HEK293 (cell line): Measurements from ENCODE around the gene INPP5A.

ENCODE experiments used
- EGR2 ChIP-seq: fragments of 450-650 bp; formaldehyde crosslinking; IDR thresholded peaks from 2 replicates; pipeline ENCODE4 v1.5.1; 2016; ENCODE audit warnings: low read depth, missing biosample characterization, missing genetic modification characterization
- GFI1B ChIP-seq: fragments of 450-650 bp; formaldehyde crosslinking; IDR thresholded peaks from 2 replicates; pipeline ENCODE4 v1.5.1; 2016; ENCODE audit warnings: missing biosample characterization, missing genetic modification characterization
- GLI4 ChIP-seq: fragments of 450-650 bp; formaldehyde crosslinking; IDR thresholded peaks from 2 replicates; pipeline ENCODE4 v1.5.1; 2016; ENCODE audit warnings: missing biosample characterization, missing genetic modification characterization
- KLF17 ChIP-seq: fragments of 450-650 bp; formaldehyde crosslinking; IDR thresholded peaks from 2 replicates; pipeline ENCODE4 v1.5.1; 2016; ENCODE audit warnings: missing biosample characterization, missing genetic modification characterization
- MYNN ChIP-seq: fragments of 450-650 bp; formaldehyde crosslinking; IDR thresholded peaks from 2 replicates; pipeline ENCODE4 v1.5.1; 2016; ENCODE audit warnings: missing biosample characterization, missing genetic modification characterization, borderline replicate concordance
- REPIN1 ChIP-seq: fragments of 450-650 bp; formaldehyde crosslinking; IDR thresholded peaks from 2 replicates; pipeline ENCODE4 v1.5.1; 2017; ENCODE audit warnings: missing biosample characterization, missing genetic modification characterization, low read depth
- SALL2 ChIP-seq: fragments of 450-650 bp; formaldehyde crosslinking; IDR thresholded peaks from 2 replicates; pipeline ENCODE4 v1.5.0; 2017; ENCODE audit warnings: missing biosample characterization, mild to moderate bottlenecking, missing genetic modification characterization, borderline replicate concordance
- SP2 ChIP-seq: fragments of 450-650 bp; formaldehyde crosslinking; IDR thresholded peaks from 2 replicates; pipeline ENCODE4 v1.5.1; 2016; ENCODE audit warnings: missing biosample characterization, missing genetic modification characterization
- SP7 ChIP-seq: fragments of 450-650 bp; formaldehyde crosslinking; IDR thresholded peaks from 2 replicates; pipeline ENCODE4 v1.5.1; 2016; ENCODE audit warnings: missing biosample characterization, missing genetic modification characterization
- ZBTB11 ChIP-seq: fragments of 450-650 bp; formaldehyde crosslinking; conservative IDR thresholded peaks from 2 replicates; pipeline ENCODE4 v1.5.1; 2016; ENCODE audit warnings: low read depth, missing biosample characterization, missing genetic modification characterization
- ZBTB44 ChIP-seq: fragments of 450-650 bp; IDR thresholded peaks from 2 replicates; pipeline ENCODE4 v1.5.1; 2018; ENCODE audit warnings: missing biosample characterization, mild to moderate bottlenecking, missing genetic modification characterization
- ZBTB49 ChIP-seq: fragments of 450-650 bp; formaldehyde crosslinking; IDR thresholded peaks from 2 replicates; pipeline ENCODE4 v1.5.1; 2016; ENCODE audit warnings: missing biosample characterization, missing genetic modification characterization, low read depth
- ZEB2 ChIP-seq: fragments of 450-650 bp; formaldehyde crosslinking; IDR thresholded peaks from 2 replicates; pipeline ENCODE4 v1.5.1; 2016; ENCODE audit warnings: missing biosample characterization, missing genetic modification characterization
- ZFP41 ChIP-seq: fragments of 450-650 bp; formaldehyde crosslinking; IDR thresholded peaks from 2 replicates; pipeline ENCODE4 v1.5.1; 2016; ENCODE audit warnings: missing biosample characterization, missing genetic modification characterization, borderline replicate concordance
- ZNF174 ChIP-seq: fragments of 450-650 bp; formaldehyde crosslinking; IDR thresholded peaks from 2 replicates; pipeline ENCODE4 v1.5.0; 2017; ENCODE audit warnings: missing biosample characterization, mild to moderate bottlenecking, missing genetic modification characterization
- ZNF394 ChIP-seq: fragments of 450-650 bp; formaldehyde crosslinking; IDR thresholded peaks from 2 replicates; pipeline ENCODE4 v1.5.1; 2016; ENCODE audit warnings: missing biosample characterization, missing genetic modification characterization, mild to moderate bottlenecking, moderate library complexity, borderline replicate concordance
- ZNF416 ChIP-seq: fragments of 450-650 bp; formaldehyde crosslinking; IDR thresholded peaks from 2 replicates; pipeline ENCODE4 v1.5.1; 2016; ENCODE audit warnings: missing biosample characterization, missing genetic modification characterization
- ZNF521 ChIP-seq: fragments of 450-650 bp; formaldehyde crosslinking; IDR thresholded peaks from 2 replicates; pipeline ENCODE4 v1.5.1; 2017; ENCODE audit warnings: missing biosample characterization, mild to moderate bottlenecking, missing genetic modification characterization
- ZNF548 ChIP-seq: fragments of 450-650 bp; formaldehyde crosslinking; IDR thresholded peaks from 2 replicates; pipeline ENCODE4 v1.5.1; 2016; ENCODE audit warnings: missing biosample characterization, missing genetic modification characterization
- ZNF621 ChIP-seq: fragments of 450-650 bp; formaldehyde crosslinking; IDR thresholded peaks from 2 replicates; pipeline ENCODE4 v1.5.1; 2017; ENCODE audit warnings: missing biosample characterization, missing genetic modification characterization
- ZNF704 ChIP-seq: fragments of 450-650 bp; formaldehyde crosslinking; IDR thresholded peaks from 2 replicates; pipeline ENCODE4 v1.5.1; 2016; ENCODE audit warnings: missing biosample characterization, missing genetic modification characterization
- ZNF776 ChIP-seq: fragments of 450-650 bp; formaldehyde crosslinking; IDR thresholded peaks from 2 replicates; pipeline ENCODE4 v1.5.0; 2017; ENCODE audit warnings: missing biosample characterization, missing genetic modification characterization, borderline replicate concordance
- ZNF792 ChIP-seq: fragments of 450-650 bp; formaldehyde crosslinking; IDR thresholded peaks from 2 replicates; pipeline ENCODE4 v1.5.1; 2016; ENCODE audit warnings: missing biosample characterization, missing genetic modification characterization
- TF ChIP-seq, protein P1 (sequence below): fragments of 450-650 bp; formaldehyde crosslinking; IDR thresholded peaks from 2 replicates; pipeline ENCODE4 v1.5.1; 2016; ENCODE audit warnings: missing biosample characterization, missing genetic modification characterization
- TF ChIP-seq, protein P2 (sequence below): fragments of 450-650 bp; formaldehyde crosslinking; IDR thresholded peaks from 2 replicates; pipeline ENCODE4 v1.5.1; 2016; ENCODE audit warnings: missing biosample characterization, missing genetic modification characterization
- TF ChIP-seq, protein P3 (sequence below): fragments of 450-650 bp; formaldehyde crosslinking; IDR thresholded peaks from 2 replicates; pipeline ENCODE4 v1.5.1; 2016; ENCODE audit warnings: missing biosample characterization, missing genetic modification characterization

INPP5A gene

GRCh38 chr10:132788180-132788830 is 250.7 kb downstream of the INPP5A start (continued):
- no peak for TF ChIP-seq ZNF174 (tag by site-specific recombination)
- TF ChIP-seq ZNF521 = no peak
- TF ChIP-seq ZNF792 = no peak
- TF ChIP-seq ZNF394 (tag by site-specific recombination) = no peak
- no peak for TF ChIP-seq ZNF416 (tag by site-specific recombination)
- TF ChIP-seq ZNF548 (tag by site-specific recombination) = no peak
- 0 out of 2 replicates have a peak, but pooled peaks have one; percentile 6 for TF ChIP-seq KLF17 (tag by site-specific recombination)
- no peak for TF ChIP-seq ZBTB49 (tag by site-specific recombination)
- TF ChIP-seq ZNF704 (tag by site-specific recombination) = no peak
- no peak for TF ChIP-seq SP7 (tag by site-specific recombination)
- peak; percentile 33; the same call in 1 of the 2 replicates for TF ChIP-seq ZEB2 (tag by site-specific recombination)
- no peak for TF ChIP-seq REPIN1 (tag by site-specific recombination)
- TF ChIP-seq SALL2 (tag by site-specific recombination) = no peak
- peak; percentile 14; the same call in 1 of the 2 replicates for TF ChIP-seq SP2 (tag by site-specific recombination)
- peak; percentile 91 for TF ChIP-seq EGR2 (tag by site-specific recombination)
- TF ChIP-seq GFI1B (tag by site-specific recombination) = no peak
- TF ChIP-seq ZFP41 (tag by site-specific recombination) = no peak
- 0 out of 2 replicates have a peak, but pooled peaks have one; percentile 36 for TF ChIP-seq GLI4 (tag by site-specific recombination)
- TF ChIP-seq ZNF776 (tag by site-specific recombination) = no peak
- TF ChIP-seq ZBTB44 (tag by site-specific recombination) = no peak
- TF ChIP-seq, protein P1, sequence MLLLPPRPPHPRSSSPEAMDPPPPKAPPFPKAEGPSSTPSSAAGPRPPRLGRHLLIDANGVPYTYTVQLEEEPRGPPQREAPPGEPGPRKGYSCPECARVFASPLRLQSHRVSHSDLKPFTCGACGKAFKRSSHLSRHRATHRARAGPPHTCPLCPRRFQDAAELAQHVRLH (tag by site-specific recombination) = no peak
- TF ChIP-seq ZNF621 (tag by site-specific recombination) = no peak
- TF ChIP-seq ZBTB11 = no peak
- no peak for TF ChIP-seq MYNN (tag by site-specific recombination)
- TF ChIP-seq, protein P2, sequence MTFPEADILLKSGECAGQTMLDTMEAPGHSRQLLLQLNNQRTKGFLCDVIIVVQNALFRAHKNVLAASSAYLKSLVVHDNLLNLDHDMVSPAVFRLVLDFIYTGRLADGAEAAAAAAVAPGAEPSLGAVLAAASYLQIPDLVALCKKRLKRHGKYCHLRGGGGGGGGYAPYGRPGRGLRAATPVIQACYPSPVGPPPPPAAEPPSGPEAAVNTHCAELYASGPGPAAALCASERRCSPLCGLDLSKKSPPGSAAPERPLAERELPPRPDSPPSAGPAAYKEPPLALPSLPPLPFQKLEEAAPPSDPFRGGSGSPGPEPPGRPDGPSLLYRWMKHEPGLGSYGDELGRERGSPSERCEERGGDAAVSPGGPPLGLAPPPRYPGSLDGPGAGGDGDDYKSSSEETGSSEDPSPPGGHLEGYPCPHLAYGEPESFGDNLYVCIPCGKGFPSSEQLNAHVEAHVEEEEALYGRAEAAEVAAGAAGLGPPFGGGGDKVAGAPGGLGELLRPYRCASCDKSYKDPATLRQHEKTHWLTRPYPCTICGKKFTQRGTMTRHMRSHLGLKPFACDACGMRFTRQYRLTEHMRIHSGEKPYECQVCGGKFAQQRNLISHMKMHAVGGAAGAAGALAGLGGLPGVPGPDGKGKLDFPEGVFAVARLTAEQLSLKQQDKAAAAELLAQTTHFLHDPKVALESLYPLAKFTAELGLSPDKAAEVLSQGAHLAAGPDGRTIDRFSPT (tag by site-specific recombination) = no peak; the same call in 1 of the 2 replicates
- TF ChIP-seq, protein P3, sequence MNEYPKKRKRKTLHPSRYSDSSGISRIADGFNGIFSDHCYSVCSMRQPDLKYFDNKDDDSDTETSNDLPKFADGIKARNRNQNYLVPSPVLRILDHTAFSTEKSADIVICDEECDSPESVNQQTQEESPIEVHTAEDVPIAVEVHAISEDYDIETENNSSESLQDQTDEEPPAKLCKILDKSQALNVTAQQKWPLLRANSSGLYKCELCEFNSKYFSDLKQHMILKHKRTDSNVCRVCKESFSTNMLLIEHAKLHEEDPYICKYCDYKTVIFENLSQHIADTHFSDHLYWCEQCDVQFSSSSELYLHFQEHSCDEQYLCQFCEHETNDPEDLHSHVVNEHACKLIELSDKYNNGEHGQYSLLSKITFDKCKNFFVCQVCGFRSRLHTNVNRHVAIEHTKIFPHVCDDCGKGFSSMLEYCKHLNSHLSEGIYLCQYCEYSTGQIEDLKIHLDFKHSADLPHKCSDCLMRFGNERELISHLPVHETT (tag by site-specific recombination) = no peak
